HEK293 (cell line): ENCODE data around the gene UBA1.

Experiments
- CTCF ChIP-seq: fragments of 450-650 bp; formaldehyde crosslinking; IDR thresholded peaks from 2 replicates; pipeline ENCODE4 v1.5.1; 2016; ENCODE audit warnings: missing biosample characterization, missing genetic modification characterization
- ZBTB49 ChIP-seq: fragments of 450-650 bp; formaldehyde crosslinking; IDR thresholded peaks from 2 replicates; pipeline ENCODE4 v1.5.1; 2016; ENCODE audit warnings: missing biosample characterization, missing genetic modification characterization, low read depth
- ZNF10 ChIP-seq: fragments of 450-650 bp; formaldehyde crosslinking; IDR thresholded peaks from 2 replicates; pipeline ENCODE4 v1.5.1; 2017; ENCODE audit warnings: missing biosample characterization, missing genetic modification characterization
- ZNF416 ChIP-seq: fragments of 450-650 bp; formaldehyde crosslinking; IDR thresholded peaks from 2 replicates; pipeline ENCODE4 v1.5.1; 2016; ENCODE audit warnings: missing biosample characterization, missing genetic modification characterization

GRCh38 chrX:47208108-47208507, 14.5 kb downstream of the UBA1 start:
- TF ChIP-seq ZNF10 (no peak), ZBTB49 (tag by site-specific recombination) (no peak), CTCF (tag by site-specific recombination) (no peak), ZNF416 (tag by site-specific recombination) (no peak)
